ENCODE data around the gene FILIP1.

- TF ChIP-seq, protein P1, sequence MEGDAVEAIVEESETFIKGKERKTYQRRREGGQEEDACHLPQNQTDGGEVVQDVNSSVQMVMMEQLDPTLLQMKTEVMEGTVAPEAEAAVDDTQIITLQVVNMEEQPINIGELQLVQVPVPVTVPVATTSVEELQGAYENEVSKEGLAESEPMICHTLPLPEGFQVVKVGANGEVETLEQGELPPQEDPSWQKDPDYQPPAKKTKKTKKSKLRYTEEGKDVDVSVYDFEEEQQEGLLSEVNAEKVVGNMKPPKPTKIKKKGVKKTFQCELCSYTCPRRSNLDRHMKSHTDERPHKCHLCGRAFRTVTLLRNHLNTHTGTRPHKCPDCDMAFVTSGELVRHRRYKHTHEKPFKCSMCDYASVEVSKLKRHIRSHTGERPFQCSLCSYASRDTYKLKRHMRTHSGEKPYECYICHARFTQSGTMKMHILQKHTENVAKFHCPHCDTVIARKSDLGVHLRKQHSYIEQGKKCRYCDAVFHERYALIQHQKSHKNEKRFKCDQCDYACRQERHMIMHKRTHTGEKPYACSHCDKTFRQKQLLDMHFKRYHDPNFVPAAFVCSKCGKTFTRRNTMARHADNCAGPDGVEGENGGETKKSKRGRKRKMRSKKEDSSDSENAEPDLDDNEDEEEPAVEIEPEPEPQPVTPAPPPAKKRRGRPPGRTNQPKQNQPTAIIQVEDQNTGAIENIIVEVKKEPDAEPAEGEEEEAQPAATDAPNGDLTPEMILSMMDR (IDR thresholded peaks at IDR 0.05): no peak
- no peak for TF ChIP-seq POLR2A (IDR thresholded peaks at IDR 0.05)
Observed at GRCh38 chr6:75275067-75275466, 218.5 kb downstream of the FILIP1 start.

All from stomach (tissue), 4 donors.